Muscle layer of duodenum (tissue), 2 donors: Measurements from ENCODE around the gene C1orf116.
A peak's percentile ranks its signal among the peaks of the same experiment; 100 is the strongest.

Source experiments
- H3K27ac ChIP-seq: one replicate; pipeline ENCODE4 v1.7.0; 2013; ENCODE audit warnings: mild to moderate bottlenecking, low read length
- H3K27me3 ChIP-seq: one replicate; pipeline ENCODE4 v1.7.0; 2013; ENCODE audit warnings: low read depth, mild to moderate bottlenecking, control low read depth, low read length
- H3K36me3 ChIP-seq, 2 donors: one replicate each; pipeline ENCODE4 v1.7.0; 2013; ENCODE audit warnings: low read length in 2 of 2, control low read depth in 1 of 2, mild to moderate bottlenecking in 1 of 2; ENCODE audit not compliant: insufficient read depth in 2 of 2, control insufficient read depth in 1 of 2
- H3K4me1 ChIP-seq, 2 donors: one replicate each; pipeline ENCODE4 v1.7.0; 2013; ENCODE audit warnings: low read length in 2 of 2, mild to moderate bottlenecking in 2 of 2, control low read depth in 1 of 2, moderate library complexity in 1 of 2; ENCODE audit not compliant: insufficient read depth in 2 of 2, control insufficient read depth in 1 of 2
- H3K4me3 ChIP-seq, 2 donors: one replicate each; pipeline ENCODE4 v1.7.0; 2013; ENCODE audit warnings: low read length in 2 of 2, low read depth in 1 of 2, mild to moderate bottlenecking in 1 of 2
- H3K9me3 ChIP-seq, 2 donors: one replicate each; pipeline ENCODE4 v1.7.0; 2013; ENCODE audit warnings: low read length in 2 of 2, control low read depth in 1 of 2, mild to moderate bottlenecking in 1 of 2; ENCODE audit not compliant: control insufficient read depth in 1 of 2
- donor health status: healthy.

The C1orf116 gene

DNA sequence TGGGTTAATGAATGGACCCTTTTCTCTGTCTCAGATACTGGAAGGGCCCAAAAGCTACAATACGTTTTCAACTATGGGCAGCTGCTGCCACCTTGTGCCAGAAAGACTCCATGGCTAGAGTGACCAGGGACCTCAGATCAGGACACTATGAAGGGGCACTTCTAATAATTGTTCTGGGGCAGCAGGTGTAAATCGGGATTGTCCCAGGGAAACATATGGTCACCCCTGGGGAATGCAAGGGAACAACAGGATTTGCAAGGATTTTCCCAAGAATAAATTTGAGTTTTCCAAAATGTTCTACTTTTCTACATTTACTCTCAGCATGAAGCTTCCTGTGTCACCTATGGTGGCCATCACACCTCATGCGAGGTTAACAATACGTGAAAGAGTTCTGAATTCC, 50.3 kb downstream of the C1orf116 start:
- H3K4me3 ChIP-seq: no peak overlapping the region
- no peaks in the 10 kb centered on the region for H3K36me3 ChIP-seq
- no peak overlapping the region for H3K27ac ChIP-seq
- H3K27me3 ChIP-seq: no peaks in the 10 kb centered on the region
- no peaks in the 10 kb centered on the region for H3K4me1 ChIP-seq
- no peaks in the 10 kb centered on the region for H3K9me3 ChIP-seq

DNA sequence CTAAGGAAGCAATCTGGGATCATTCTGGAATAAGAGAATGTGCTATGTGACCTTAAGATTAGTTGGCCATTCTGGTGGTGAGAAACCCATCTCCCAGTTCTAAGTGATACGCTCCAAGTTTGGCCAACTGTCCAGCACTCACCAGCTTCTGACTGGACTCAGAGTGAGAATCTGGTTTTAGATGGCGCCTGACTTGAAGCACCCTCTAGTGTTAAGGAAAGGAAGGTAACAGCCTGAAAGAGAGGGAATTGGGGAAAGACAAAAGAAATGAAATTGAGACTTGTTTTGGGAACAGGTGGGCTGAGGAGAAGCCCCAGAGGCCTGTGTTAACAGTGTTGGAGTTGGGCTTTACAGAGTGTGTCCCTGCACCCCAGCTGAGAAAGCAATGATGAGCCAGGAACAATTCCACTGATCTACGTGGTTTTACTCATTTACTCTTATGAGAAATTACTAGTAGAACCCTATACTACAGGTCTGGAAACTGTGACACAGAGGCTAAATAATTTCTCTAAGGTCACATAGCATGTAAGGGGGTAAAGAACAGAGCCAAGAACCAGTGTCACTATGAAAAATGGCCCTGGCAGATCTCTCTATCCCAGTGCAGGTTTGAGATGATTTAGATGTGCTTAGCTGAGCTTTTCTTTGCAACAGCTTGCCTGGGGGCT, 53.0 kb downstream of the C1orf116 start:
- Histone ChIP-seq H3K27me3 (no peaks in the 10 kb centered on the region), H3K36me3 (no peaks in the 10 kb centered on the region), H3K9me3 (no peaks in the 10 kb centered on the region), H3K4me3 (no peak overlapping the region), H3K27ac (no peak overlapping the region), H3K4me1 (peaks cover 0 to 4% of the 10 kb centered on the region in 2 donors)

DNA sequence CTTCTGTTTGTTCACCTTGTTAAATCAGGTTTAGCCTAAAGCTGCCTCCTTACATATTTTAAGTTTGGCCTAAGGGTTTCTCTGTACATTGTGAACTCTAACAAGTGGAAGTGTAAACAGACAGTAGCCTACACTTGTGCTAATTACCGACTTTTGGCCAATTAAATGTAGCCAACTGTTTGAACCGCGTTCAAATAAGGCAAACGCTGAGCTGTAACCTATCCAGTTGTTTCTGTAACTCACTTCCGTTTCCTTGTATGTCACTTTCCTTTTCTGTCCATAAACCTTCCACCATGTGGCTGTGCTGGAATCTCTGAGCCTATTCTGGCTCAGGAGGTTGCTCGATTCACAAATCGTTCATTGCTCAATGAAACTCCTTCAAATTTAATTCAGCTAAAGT, 54.3 kb downstream of the C1orf116 start:
- Histone ChIP-seq H3K27me3 (no peaks in the 10 kb centered on the region), H3K36me3 (no peaks in the 10 kb centered on the region), H3K27ac (no peak overlapping the region), H3K4me3 (no peak overlapping the region), H3K4me1 (peaks cover 0 to 4% of the 10 kb centered on the region in 2 donors), H3K9me3 (no peaks in the 10 kb centered on the region)

DNA sequence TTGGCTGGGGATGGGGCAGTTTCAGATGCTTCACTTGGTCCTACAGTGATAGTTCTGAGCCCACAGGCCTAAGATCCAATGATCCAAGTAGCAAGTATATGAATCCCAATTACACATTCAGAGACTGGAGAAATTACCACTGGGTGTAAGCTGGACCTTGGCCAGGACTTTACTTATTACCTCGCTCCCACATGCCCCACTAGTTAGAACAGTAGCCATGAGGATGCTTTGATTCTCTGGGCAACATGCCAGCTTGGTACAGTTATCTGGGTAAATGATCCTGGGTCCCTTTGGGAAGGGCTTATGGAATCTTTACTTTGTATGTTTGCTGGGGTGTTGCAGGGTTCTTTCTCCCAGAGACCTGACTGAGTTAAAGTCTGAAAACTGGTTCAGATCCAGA, 57.2 kb downstream of the C1orf116 start:
- H3K36me3 ChIP-seq: no peaks in the 10 kb centered on the region
- H3K4me1 ChIP-seq: peaks cover 3 to 4% of the 10 kb centered on the region in 2 donors
- no peaks in the 10 kb centered on the region for H3K9me3 ChIP-seq
- no peak overlapping the region for H3K27ac ChIP-seq
- H3K4me3 ChIP-seq: no peak overlapping the region
- H3K27me3 ChIP-seq: no peaks in the 10 kb centered on the region

DNA sequence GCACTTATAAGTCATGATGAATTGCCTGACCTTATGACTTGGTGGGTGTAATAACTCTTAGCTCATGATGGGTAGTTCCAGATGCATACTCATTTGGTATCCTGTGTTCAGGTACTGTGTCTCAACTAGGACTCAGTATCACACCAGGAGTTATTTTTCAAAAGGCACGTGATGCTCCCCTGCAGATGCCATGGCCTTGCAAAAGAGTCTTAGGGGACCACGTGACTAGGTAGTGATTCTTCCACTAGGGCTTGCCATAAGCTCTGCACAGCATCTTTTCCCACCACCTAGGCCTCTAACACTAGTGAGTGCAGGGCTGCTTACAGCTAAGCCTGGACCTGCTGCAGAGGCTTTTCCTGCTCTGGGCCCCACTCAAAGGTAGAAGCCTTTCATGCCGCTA, 58.4 kb downstream of the C1orf116 start:
- H3K4me1 ChIP-seq: peaks cover 3 to 4% of the 10 kb centered on the region in 2 donors
- H3K27me3 ChIP-seq: no peaks in the 10 kb centered on the region
- no peaks in the 10 kb centered on the region for H3K36me3 ChIP-seq
- no peaks in the 10 kb centered on the region for H3K9me3 ChIP-seq
- H3K27ac ChIP-seq: no peak overlapping the region
- H3K4me3 ChIP-seq: no peak overlapping the region

DNA sequence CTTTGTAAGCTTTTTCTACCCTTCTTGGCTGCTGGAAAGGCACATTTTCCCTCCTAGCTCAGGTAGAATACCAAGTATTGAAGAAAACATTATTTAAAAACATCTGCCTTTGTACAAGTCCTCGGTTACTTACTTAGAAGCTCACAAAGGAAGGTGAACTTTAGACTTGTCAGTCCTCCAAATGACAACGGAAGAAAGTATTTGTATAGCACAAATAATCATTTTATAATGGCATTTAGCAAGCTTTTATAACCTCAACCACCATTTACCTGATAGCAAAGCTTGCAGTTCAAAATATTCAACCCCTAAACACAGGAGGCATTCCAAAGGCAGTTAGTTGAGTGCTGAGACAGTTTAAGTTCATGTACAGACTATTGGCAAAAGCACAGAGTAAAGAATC, 59.8 kb downstream of the C1orf116 start:
- H3K27ac ChIP-seq: peak overlapping the region; percentile 60
- H3K9me3 ChIP-seq: no peaks in the 10 kb centered on the region
- H3K4me1 ChIP-seq: peaks cover 3 to 4% of the 10 kb centered on the region in 2 donors
- H3K36me3 ChIP-seq: no peaks in the 10 kb centered on the region
- no peaks in the 10 kb centered on the region for H3K27me3 ChIP-seq
- no peak overlapping the region for H3K4me3 ChIP-seq

DNA sequence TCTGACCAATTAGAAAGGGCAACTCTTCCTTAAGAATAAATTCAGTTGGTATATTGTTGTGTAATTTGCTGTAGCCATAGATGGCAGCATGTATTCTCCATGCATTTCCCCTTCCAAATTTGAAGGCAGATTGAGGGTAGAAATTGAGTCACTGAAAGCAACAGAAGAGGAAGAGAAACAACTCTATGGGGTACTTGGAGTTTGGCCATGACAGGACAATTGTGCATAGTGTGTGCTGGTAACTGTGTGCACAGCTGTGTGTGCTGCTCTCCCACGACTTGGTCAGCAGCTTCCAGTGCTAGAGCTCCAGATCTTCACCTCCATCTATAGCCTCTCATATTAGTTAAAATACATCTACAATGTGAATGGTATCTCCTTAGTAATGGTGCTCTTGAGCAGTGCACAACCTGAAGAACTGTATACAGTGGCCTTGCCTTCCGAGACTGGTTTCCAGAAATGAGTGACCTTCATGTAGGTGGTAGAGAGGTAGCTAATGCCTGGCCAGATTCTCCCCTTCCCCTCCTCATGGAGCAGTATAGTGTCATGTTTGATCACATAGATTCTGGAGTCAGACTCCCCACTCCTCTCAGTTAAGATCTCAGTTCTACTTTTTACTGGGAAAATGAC, 61.4 kb downstream of the C1orf116 start:
- no peaks in the 10 kb centered on the region for H3K9me3 ChIP-seq
- peak overlapping the region; percentile 19 for H3K27ac ChIP-seq

DNA sequence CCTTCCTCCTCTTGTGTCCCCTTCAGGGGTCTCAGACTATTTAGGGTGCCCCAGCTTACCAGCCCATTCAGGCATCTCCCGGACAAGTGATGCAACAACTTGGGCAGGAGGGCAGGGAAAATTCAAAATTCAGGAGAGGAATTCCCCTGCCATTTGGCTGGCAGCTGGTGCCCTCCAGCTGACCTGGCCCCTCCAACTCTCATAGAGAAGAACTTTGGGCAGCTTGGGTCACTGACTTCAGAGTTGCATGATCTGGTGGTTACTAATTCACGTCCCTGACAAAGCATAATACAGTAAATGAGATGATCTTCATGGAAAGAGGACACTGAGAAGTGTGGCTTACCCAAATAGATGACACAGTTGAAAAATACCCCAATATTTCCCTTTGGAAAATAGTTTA, 62.1 kb downstream of the C1orf116 start, which contains the start of gene FCAMR:
Gene FCAMR (minus strand): TSS at position 15 of the 400 bp plus-strand sequence. CDS start 335 bp downstream, outside the sequence.
- no peaks in the 10 kb centered on the region for H3K9me3 ChIP-seq
- no peaks in the 10 kb centered on the region for H3K36me3 ChIP-seq
- H3K27ac ChIP-seq: peak within 1 kb of the TSS; percentile 19
- H3K4me3 ChIP-seq: no peak within 1 kb of the TSS
- no peaks in the 10 kb centered on the region for H3K27me3 ChIP-seq
- peaks cover 3 to 5% of the 10 kb centered on the region in 2 donors for H3K4me1 ChIP-seq

More for the DNA sequence above, 61.4 kb downstream of the C1orf116 start:
- Histone ChIP-seq H3K4me3 (no peak overlapping the region), H3K4me1 (peaks cover 3 to 7% of the 10 kb centered on the region in 2 donors), H3K36me3 (no peaks in the 10 kb centered on the region), H3K27me3 (no peaks in the 10 kb centered on the region)

DNA sequence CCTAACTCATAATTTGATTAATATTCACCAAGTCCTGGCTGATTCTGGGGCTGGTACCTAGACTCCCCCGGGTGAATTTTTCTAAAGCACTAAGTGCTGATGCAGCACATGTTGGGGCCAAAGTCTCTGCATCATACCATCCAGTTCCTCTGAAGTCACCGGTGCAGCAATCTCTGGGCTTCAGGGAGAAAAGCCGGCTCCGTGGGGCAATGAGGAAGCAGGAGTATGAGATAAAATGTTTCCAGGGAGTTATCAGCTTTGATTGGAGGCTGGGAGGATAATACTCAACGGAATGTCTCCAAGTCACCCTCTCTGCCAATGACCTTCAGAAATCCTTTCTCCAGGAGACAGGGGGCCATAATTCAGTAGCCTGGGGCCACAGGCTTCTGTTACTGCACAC, 63.5 kb downstream of the C1orf116 start:
- Histone ChIP-seq H3K9me3 (no peaks in the 10 kb centered on the region), H3K4me1 (peaks cover 3 to 4% of the 10 kb centered on the region in 2 donors), H3K27ac (no peak overlapping the region), H3K27me3 (no peaks in the 10 kb centered on the region), H3K4me3 (no peak overlapping the region), H3K36me3 (no peaks in the 10 kb centered on the region)
